ENCODE results near the gene CSNK1G1. TPM values are rescaled to one million over a fixed set of nuclear protein-coding genes. Genes with fewer than 3 reads are reported as not detected.

CSNK1G1 gene
- total RNA-seq, 1 experiment from 2014 or later = 11.5 TPM

DNA sequence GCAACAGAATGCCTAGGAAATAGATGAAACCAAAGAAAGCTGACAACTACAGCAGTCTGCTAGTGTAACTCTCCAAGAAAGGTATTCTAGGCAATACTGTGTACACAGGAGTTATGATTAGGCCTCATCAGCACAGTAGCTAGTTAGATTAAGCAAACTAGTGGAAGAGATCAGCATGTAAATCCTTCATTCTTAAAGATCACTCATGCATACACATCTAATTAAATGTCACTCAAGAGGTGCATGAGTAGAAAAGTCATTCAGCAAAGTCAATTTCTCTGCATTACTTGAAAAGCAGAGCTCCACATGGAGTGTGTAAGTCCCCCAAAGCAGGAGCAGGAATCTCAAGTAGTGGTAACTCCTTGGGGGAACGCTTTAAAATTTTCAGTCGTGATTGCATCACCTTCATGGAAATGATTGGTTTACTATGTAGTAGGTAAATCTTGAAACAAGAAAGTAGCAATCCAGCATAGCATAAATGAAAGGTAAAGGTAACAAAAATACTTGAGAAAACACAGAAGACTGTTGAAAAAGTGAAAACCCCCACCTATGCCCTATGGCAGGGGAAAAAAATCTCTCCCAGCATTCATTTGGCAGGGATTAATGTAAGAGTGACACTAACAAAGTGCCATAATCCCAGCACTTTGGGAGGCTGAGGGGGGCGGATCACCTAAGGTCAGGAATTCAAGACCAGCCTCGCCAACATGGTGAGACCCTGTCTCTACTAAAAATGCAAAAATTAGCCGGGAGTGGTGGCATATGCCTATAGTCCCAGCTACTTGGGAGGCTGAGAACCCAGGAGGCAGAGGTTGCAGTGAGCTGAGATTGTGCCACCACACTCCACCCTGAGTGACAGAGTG, 163.8 kb downstream of the CSNK1G1 start:
- intact Hi-C loops (cut with micrococcal nuclease; ENCODE audit: unreplicated experiment) = no loop called here
- TF ChIP-seq, protein P1, sequence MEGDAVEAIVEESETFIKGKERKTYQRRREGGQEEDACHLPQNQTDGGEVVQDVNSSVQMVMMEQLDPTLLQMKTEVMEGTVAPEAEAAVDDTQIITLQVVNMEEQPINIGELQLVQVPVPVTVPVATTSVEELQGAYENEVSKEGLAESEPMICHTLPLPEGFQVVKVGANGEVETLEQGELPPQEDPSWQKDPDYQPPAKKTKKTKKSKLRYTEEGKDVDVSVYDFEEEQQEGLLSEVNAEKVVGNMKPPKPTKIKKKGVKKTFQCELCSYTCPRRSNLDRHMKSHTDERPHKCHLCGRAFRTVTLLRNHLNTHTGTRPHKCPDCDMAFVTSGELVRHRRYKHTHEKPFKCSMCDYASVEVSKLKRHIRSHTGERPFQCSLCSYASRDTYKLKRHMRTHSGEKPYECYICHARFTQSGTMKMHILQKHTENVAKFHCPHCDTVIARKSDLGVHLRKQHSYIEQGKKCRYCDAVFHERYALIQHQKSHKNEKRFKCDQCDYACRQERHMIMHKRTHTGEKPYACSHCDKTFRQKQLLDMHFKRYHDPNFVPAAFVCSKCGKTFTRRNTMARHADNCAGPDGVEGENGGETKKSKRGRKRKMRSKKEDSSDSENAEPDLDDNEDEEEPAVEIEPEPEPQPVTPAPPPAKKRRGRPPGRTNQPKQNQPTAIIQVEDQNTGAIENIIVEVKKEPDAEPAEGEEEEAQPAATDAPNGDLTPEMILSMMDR (IDR thresholded peaks at IDR 0.05; ENCODE audit: insufficient read depth in 1 of 2, low read depth in 1 of 2, low read length in 1 of 2, severe bottlenecking in 1 of 2, unreplicated experiment in 1 of 2) = no peak
- Mint-ChIP-seq H3K27me3 (ENCODE audit: insufficient read depth, unreplicated experiment) (no peaks in the 10 kb centered on the region), H3K4me3 (ENCODE audit: unreplicated experiment) (no peak overlapping the region), H3K27ac (ENCODE audit: unreplicated experiment) (no peak overlapping the region), H3K4me1 (ENCODE audit: low read depth, unreplicated experiment) (no peaks in the 10 kb centered on the region), H3K36me3 (ENCODE audit: insufficient read depth, unreplicated experiment) (peaks cover 11% of the 10 kb centered on the region), H3K9me3 (ENCODE audit: unreplicated experiment) (no peaks in the 10 kb centered on the region)
- Histone ChIP-seq H3K27me3 (replicated peaks; ENCODE audit: control insufficient read depth, insufficient read depth, low read length) (no peaks in the 10 kb centered on the region), H3K36me3 (ENCODE audit: control insufficient read depth, insufficient read depth, low read length) (no peaks in the 10 kb centered on the region), H3K4me3 (ENCODE audit: low read depth, low read length) (no peak overlapping the region), H3K4me1 (no peaks in the 10 kb centered on the region), H3K9me3 (no peaks in the 10 kb centered on the region)
- POLR2A ChIA-PET = no interaction called here
- no TSS peak for BruUV-seq (replicated peaks)
- no peak for DNase-seq
- CTCF ChIA-PET = no interaction called here

DNA sequence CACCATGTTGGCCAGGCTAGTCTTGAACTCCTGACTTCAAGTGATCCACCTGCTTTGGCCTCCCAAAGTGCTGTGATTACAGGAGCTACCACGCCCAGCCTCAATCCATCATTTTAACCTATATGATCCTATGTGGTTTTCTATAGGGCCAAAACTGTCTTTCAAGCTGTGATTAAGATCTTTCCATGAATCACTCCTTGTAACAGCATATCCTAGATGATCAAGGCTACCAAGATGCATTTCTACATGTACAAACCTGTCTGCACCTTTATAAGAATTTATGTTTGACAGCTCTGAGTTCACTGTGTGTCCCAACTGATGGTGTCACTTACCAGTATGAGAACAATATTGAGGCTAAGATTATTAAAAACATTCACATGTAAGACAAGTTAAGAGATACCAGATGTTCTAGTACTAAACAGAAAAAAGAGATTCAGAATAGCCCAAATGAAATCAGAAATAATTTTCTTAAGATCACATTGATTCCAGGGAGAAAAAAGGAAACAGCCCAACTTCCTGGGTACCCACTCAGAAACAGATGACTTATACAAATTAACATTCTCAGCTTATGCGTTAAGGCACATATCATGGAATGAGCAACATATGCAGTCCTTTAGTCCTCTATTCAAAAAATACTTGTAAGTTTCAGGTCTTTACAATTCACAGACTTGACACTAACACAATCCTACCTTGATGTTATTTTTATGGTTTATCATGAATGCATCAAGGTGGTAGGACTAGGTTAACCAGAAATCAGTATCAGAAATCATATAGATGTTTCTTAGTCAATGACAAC, 168.4 kb downstream of the CSNK1G1 start:
- no peak overlapping the region for H3K27ac Mint-ChIP-seq (ENCODE audit: unreplicated experiment)
- no peaks in the 10 kb centered on the region for H3K36me3 Mint-ChIP-seq (ENCODE audit: insufficient read depth, unreplicated experiment)

More for the DNA sequence above, 168.4 kb downstream of the CSNK1G1 start:
- ChIA-PET CTCF (no interaction called here), POLR2A (no interaction called here)
- Histone ChIP-seq H3K27me3 (replicated peaks; ENCODE audit: control insufficient read depth, insufficient read depth, low read length) (no peaks in the 10 kb centered on the region), H3K9me3 (no peaks in the 10 kb centered on the region), H3K4me3 (ENCODE audit: low read depth, low read length) (no peak overlapping the region), H3K4me1 (no peaks in the 10 kb centered on the region), H3K36me3 (ENCODE audit: control insufficient read depth, insufficient read depth, low read length) (no peaks in the 10 kb centered on the region)
- TF ChIP-seq, protein P1 (IDR thresholded peaks at IDR 0.05; ENCODE audit: insufficient read depth in 1 of 2, low read depth in 1 of 2, low read length in 1 of 2, severe bottlenecking in 1 of 2, unreplicated experiment in 1 of 2) = no peak
- Mint-ChIP-seq H3K4me1 (ENCODE audit: low read depth, unreplicated experiment) (no peaks in the 10 kb centered on the region), H3K9me3 (ENCODE audit: unreplicated experiment) (no peaks in the 10 kb centered on the region), H3K4me3 (ENCODE audit: unreplicated experiment) (no peak overlapping the region), H3K27me3 (ENCODE audit: insufficient read depth, unreplicated experiment) (no peaks in the 10 kb centered on the region)
- DNase-seq = no peak
- intact Hi-C loops (cut with micrococcal nuclease; ENCODE audit: unreplicated experiment) = no loop called here
- BruUV-seq (replicated peaks) = no TSS peak
